ENCODE measurements around the gene GPR149. TPM values are rescaled to one million over a fixed set of nuclear protein-coding genes. Genes with fewer than 3 reads are reported as not detected.

GPR149 gene
- total RNA-seq, 1 experiment from 2014 or later: not detected

GRCh38 chr3:154345422-154346122, 84.4 kb downstream of the GPR149 start:
- Histone ChIP-seq H4K91ac (ENCODE audit: insufficient read length, low read depth, low read length) (no peak overlapping the region), H3K14ac (ENCODE audit: insufficient read depth, low read length) (no peak overlapping the region), H2BK120ac (ENCODE audit: low read depth, low read length, poor library complexity, severe bottlenecking) (no peak overlapping the region), H3T11ph (ENCODE audit: low read length) (no peak overlapping the region), H3K4me2 (ENCODE audit: insufficient read depth, insufficient read length, low read length) (no peak overlapping the region), H2AK5ac (ENCODE audit: insufficient read length, low read length) (no peak overlapping the region), H3K4ac (ENCODE audit: low read depth, low read length) (no peak overlapping the region), H4K8ac (replicated peaks; ENCODE audit: insufficient read length, low read depth, low read length) (no peak overlapping the region), H3K4me1 (ENCODE audit: insufficient read depth, low read length) (no peaks in the 10 kb centered on the region), H2BK12ac (ENCODE audit: insufficient read length, low read depth, low read length) (no peak overlapping the region), H2BK20ac (ENCODE audit: low read depth, low read length, poor library complexity, severe bottlenecking) (no peak overlapping the region), H4K5ac (ENCODE audit: insufficient read length, low read depth, low read length) (no peak overlapping the region), H2BK15ac (ENCODE audit: low read depth, low read length) (no peak overlapping the region), H3K56ac (ENCODE audit: insufficient read length, low read depth, low read length) (no peak overlapping the region), H3K79me2 (ENCODE audit: insufficient read depth, low read length) (no peaks in the 10 kb centered on the region), H3K23ac (ENCODE audit: insufficient read length, low read depth, low read length) (no peak overlapping the region), H3K27me3 (ENCODE audit: insufficient read depth, low read length) (no peaks in the 10 kb centered on the region), H3K18ac (ENCODE audit: insufficient read length, low read depth, low read length) (no peak overlapping the region), H3K23me2 (ENCODE audit: insufficient read length, low read depth, low read length, poor library complexity, severe bottlenecking) (no peaks in the 10 kb centered on the region), H3K27ac (ENCODE audit: insufficient read length, low read depth, low read length) (no peak overlapping the region), H3K9ac (ENCODE audit: extremely low read depth, insufficient read length, low read length) (no peak overlapping the region), H2BK5ac (ENCODE audit: insufficient read length, low read length) (no peak overlapping the region), H4K20me1 (ENCODE audit: control insufficient read depth, insufficient read depth, insufficient read length) (no peaks in the 10 kb centered on the region), H3K79me1 (ENCODE audit: insufficient read depth, low read depth, low read length, poor library complexity, severe bottlenecking) (no peaks in the 10 kb centered on the region), H2AFZ (ENCODE audit: low read length) (no peak overlapping the region), H3K9me3 (ENCODE audit: control insufficient read depth, low read depth, low read length) (no peaks in the 10 kb centered on the region)
- no CpG with 5 or more reads among the region's 2 CpGs for WGBS (ENCODE audit: extremely low coverage, insufficient read length, low lambda C conversion rate)
- Mint-ChIP-seq H3K4me3 (no peak overlapping the region), H3K9me3 (no peaks in the 10 kb centered on the region), H3K27ac (no peak overlapping the region), H3K27me3 (ENCODE audit: low read depth) (no peaks in the 10 kb centered on the region), H3K36me3 (ENCODE audit: insufficient read depth in 1 of 3, low read depth in 3 of 3) (no peaks in the 10 kb centered on the region), H3K4me1 (peaks cover 5 to 7% of the 10 kb centered on the region in 2 experiments)
- no peak for DNase-seq
- no peak for TF ChIP-seq CTCF (conservative IDR thresholded peaks at IDR 0.05)
